ENCODE measurements around the gene USP48.

DNA sequence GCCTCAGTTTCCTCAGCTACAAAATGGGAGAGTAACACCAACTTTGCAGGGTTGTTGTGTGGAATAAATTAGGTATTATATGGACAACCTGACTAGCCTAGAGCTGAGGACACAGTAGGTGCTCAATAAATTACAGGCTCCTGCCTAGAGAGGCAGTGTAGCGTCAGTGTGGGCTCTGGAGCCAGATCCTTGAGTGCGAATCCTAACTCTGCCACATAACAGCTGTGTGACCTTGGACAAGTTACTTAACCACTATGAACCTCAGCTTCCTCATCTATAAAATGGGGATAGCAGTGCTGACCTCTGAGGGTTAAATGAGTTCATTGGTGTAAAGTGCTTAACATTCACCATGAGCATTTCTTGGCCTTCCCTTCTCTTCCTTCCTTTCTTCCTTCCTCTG is 146.9 kb downstream of the USP48 start:
- TF ChIP-seq ZNF223 (tag by site-specific recombination; IDR thresholded peaks at IDR 0.05): no peak
- TF ChIP-seq ZBTB48 (tag by site-specific recombination; IDR thresholded peaks at IDR 0.05): no peak
- TF ChIP-seq, protein P1, sequence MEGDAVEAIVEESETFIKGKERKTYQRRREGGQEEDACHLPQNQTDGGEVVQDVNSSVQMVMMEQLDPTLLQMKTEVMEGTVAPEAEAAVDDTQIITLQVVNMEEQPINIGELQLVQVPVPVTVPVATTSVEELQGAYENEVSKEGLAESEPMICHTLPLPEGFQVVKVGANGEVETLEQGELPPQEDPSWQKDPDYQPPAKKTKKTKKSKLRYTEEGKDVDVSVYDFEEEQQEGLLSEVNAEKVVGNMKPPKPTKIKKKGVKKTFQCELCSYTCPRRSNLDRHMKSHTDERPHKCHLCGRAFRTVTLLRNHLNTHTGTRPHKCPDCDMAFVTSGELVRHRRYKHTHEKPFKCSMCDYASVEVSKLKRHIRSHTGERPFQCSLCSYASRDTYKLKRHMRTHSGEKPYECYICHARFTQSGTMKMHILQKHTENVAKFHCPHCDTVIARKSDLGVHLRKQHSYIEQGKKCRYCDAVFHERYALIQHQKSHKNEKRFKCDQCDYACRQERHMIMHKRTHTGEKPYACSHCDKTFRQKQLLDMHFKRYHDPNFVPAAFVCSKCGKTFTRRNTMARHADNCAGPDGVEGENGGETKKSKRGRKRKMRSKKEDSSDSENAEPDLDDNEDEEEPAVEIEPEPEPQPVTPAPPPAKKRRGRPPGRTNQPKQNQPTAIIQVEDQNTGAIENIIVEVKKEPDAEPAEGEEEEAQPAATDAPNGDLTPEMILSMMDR (tag by site-specific recombination; IDR thresholded peaks at IDR 0.05): no peak
- TF ChIP-seq, protein P2, sequence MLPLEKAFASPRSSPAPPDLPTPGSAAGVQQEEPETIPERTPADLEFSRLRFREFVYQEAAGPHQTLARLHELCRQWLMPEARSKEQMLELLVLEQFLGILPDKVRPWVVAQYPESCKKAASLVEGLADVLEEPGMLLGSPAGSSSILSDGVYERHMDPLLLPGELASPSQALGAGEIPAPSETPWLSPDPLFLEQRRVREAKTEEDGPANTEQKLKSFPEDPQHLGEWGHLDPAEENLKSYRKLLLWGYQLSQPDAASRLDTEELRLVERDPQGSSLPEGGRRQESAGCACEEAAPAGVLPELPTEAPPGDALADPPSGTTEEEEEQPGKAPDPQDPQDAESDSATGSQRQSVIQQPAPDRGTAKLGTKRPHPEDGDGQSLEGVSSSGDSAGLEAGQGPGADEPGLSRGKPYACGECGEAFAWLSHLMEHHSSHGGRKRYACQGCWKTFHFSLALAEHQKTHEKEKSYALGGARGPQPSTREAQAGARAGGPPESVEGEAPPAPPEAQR (tag by site-specific recombination; IDR thresholded peaks at IDR 0.05): no peak
